ENCODE data around the gene ARL13A.

DNA sequence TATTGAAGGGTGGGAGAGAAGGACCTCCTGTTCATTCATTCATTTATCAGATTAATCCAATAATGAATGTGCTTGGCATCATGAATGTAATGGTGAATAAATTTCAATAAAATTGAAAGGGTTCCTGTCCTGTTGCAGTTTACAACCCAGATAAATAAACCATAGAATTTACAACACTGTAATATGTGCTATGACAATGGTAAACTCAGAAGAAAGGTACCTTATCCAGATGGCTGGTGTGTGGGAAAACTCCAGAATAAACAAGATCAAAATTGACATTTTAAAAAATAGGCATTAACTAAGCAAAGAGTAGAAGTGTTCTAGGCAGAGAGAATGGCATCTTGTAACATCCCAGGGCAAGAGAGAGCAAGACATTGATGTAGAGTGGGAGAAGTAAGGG is 15.3 kb downstream of the ARL13A start:
- TF ChIP-seq, protein P1, sequence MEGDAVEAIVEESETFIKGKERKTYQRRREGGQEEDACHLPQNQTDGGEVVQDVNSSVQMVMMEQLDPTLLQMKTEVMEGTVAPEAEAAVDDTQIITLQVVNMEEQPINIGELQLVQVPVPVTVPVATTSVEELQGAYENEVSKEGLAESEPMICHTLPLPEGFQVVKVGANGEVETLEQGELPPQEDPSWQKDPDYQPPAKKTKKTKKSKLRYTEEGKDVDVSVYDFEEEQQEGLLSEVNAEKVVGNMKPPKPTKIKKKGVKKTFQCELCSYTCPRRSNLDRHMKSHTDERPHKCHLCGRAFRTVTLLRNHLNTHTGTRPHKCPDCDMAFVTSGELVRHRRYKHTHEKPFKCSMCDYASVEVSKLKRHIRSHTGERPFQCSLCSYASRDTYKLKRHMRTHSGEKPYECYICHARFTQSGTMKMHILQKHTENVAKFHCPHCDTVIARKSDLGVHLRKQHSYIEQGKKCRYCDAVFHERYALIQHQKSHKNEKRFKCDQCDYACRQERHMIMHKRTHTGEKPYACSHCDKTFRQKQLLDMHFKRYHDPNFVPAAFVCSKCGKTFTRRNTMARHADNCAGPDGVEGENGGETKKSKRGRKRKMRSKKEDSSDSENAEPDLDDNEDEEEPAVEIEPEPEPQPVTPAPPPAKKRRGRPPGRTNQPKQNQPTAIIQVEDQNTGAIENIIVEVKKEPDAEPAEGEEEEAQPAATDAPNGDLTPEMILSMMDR (IDR thresholded peaks at IDR 0.05), result no peak
- TF ChIP-seq EP300 (IDR thresholded peaks at IDR 0.05), result no peak

Measured in suprapubic skin (tissue), 3 donors.